ENCODE data around the gene TBL1XR1. TPM values are rescaled to one million over a fixed set of nuclear protein-coding genes. Genes with fewer than 3 reads are reported as not detected.
"Not testable (repeated sequence)": the region's sequence is repeated elsewhere in the genome, so short reads cannot be mapped to it uniquely, and the experiment has no call there.

Gene TBL1XR1
- total RNA-seq, 4 donors from 2014 or later: 58.5 to 106 (median 77.9) TPM

- ATAC-seq (ENCODE audit: low FRiP score) (no peak), DNase-seq (ENCODE audit: low spot score) (no peak)
- no peak for TF ChIP-seq CTCF (IDR thresholded peaks at IDR 0.05)
Measured at GRCh38 chr3:177162742-177163141, 34.5 kb downstream of the TBL1XR1 start.

GRCh38 chr3:177161603-177162002, 35.7 kb downstream of the TBL1XR1 start:
- not testable (repeated sequence) for ATAC-seq (ENCODE audit: low FRiP score); DNase-seq (ENCODE audit: low spot score)

DNA sequence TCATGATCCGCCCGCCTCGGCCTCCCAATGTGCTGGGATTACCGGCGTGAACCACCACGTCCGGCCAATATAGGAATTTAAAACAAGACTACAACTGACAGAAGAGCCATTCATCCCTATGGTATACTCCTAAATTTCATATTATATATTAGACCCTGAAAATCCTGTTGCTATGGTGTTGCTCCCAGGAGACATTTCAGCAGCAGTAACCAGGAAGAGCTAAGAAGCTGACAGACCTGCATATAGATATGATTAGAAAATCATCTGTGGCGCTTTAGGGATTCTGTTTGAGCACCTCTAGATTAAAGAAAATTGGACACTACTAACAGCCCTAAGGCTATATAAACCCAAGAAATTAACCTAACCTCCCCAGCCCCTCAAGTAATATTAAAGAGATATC, 38.8 kb downstream of the TBL1XR1 start:
- no peak for ATAC-seq (ENCODE audit: low FRiP score)
- no peak for DNase-seq (ENCODE audit: low spot score)
- no peak for TF ChIP-seq CTCF (IDR thresholded peaks at IDR 0.05)

GRCh38 chr3:177157492-177157891, 39.8 kb downstream of the TBL1XR1 start:
- TF ChIP-seq CTCF (IDR thresholded peaks at IDR 0.05): no peak
- DNase-seq (ENCODE audit: low spot score): no peak
- ATAC-seq (ENCODE audit: low FRiP score): no peak

GRCh38 chr3:177154733-177155132, 42.5 kb downstream of the TBL1XR1 start:
- DNase-seq (ENCODE audit: low spot score): no peak
- no peak for ATAC-seq (ENCODE audit: low FRiP score)
- no peak for TF ChIP-seq CTCF (IDR thresholded peaks at IDR 0.05)

GRCh38 chr3:177150970-177151627, 46.2 kb downstream of the TBL1XR1 start:
- DNase-seq (ENCODE audit: low spot score) (no peak), ATAC-seq (ENCODE audit: low FRiP score) (no peak)
- no peak for TF ChIP-seq CTCF (IDR thresholded peaks at IDR 0.05)

DNA sequence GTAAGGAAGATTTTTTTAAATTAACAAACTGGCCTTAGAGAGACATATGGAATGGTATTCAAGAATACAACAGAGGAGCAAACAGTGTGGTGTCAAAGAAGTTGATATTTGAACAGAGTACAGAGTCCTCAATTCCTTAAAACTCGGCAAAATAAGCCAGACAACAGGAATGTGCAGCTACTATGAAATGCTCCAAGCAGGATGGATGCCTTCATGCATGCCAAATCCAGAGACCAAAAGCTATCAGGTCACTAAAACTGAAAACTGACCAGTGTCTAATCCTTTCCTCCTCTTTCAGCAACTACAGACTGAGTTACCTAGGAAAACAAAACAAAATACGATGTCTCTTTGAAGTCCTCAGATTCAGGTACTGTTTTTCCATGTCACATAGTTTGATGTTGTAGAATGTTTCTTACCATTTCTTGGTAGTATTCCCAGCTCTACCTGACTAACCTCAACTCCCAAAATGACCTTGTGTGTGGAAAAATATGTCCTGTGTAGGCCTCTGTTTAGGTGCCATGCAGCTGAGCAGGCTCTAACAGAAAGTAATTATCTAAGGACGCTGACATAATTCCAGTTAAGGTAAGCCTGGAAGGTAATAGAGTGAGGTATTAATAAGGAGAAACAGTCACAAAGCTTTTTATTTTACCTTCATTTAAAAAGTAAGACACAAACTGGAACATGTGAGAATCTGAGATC, 46.9 kb downstream of the TBL1XR1 start:
- TF ChIP-seq CTCF (IDR thresholded peaks at IDR 0.05): no peak
- DNase-seq (ENCODE audit: low spot score): no peak
- peak; percentile 70 for ATAC-seq (ENCODE audit: low FRiP score)

All from omental fat pad (tissue), 4 donors.